Large intestine (tissue), 3 donors: ENCODE measurements around the gene HCRTR1. TPM values are rescaled to one million over a fixed set of nuclear protein-coding genes. Genes with fewer than 3 reads are reported as not detected.
"Not testable (repeated sequence)": the region's sequence is repeated elsewhere in the genome, so short reads cannot be mapped to it uniquely, and the experiment has no call there.

Experiments used
- DNase-seq, 2 donors: peaks; one replicate each; pipeline versions ENCODE4 v3.0.0 to v3.0.0-alpha.2; 2013
- H3K27ac ChIP-seq: one replicate; pipeline ENCODE4 v1.5.1; 2013; ENCODE audit warnings: low read length
- H3K27me3 ChIP-seq: 2 replicates; pipeline ENCODE4 v1.6.1; 2013; ENCODE audit warnings: low read length; ENCODE audit not compliant: control insufficient read depth, insufficient read depth
- H3K36me3 ChIP-seq: 2 replicates; pipeline ENCODE4 v1.6.1; 2013; ENCODE audit warnings: low read length; ENCODE audit not compliant: control insufficient read depth, insufficient read depth
- H3K4me1 ChIP-seq: one replicate; pipeline ENCODE4 v1.6.1; 2013; ENCODE audit warnings: low read length; ENCODE audit not compliant: control insufficient read depth, insufficient read depth
- H3K4me3 ChIP-seq: one replicate; pipeline ENCODE4 v1.5.1; 2013; ENCODE audit warnings: low read length
- H3K9me3 ChIP-seq: one replicate; pipeline ENCODE4 v1.6.1; 2013; ENCODE audit warnings: mild to moderate bottlenecking, low read depth, low read length, moderate library complexity; ENCODE audit not compliant: control insufficient read depth
- WGBS: methylation state at CpG from one replicate; pipeline ENCODE4 v1.1.5; 2013; ENCODE audit warnings: low lambda C conversion rate; ENCODE audit not compliant: insufficient coverage; 5-methylcytosine and 5-hydroxymethylcytosine counted together
- polyA plus RNA-seq: library from polyadenylated mRNA; unstranded; fragments of 120-200 nt; gene quantifications from one replicate; pipeline ENCODE4 v1.2.1, GENCODE V29; 2013

Gene HCRTR1
- polyA plus RNA-seq, 1 donor = 0.81 TPM

- no peak for DNase-seq
- no peaks in the 10 kb centered on the region for H3K27me3 ChIP-seq
- peaks cover 30% of the 10 kb centered on the region for H3K36me3 ChIP-seq
- H3K4me3 ChIP-seq = no peak overlapping the region
- no CpG with 5 or more reads among the region's 16 CpGs for WGBS
- H3K4me1 ChIP-seq = peaks cover 66% of the 10 kb centered on the region
- H3K9me3 ChIP-seq = peaks cover 3% of the 10 kb centered on the region
- peak overlapping the region; percentile 41 for H3K27ac ChIP-seq
These were observed 34.2 kb upstream of the HCRTR1 start for GRCh38 chr1:31583082-31583994.

- H3K4me1 ChIP-seq = peaks cover 66% of the 10 kb centered on the region
These were observed 33.3 kb upstream of the HCRTR1 start for GRCh38 chr1:31583995-31584868.

DNA sequence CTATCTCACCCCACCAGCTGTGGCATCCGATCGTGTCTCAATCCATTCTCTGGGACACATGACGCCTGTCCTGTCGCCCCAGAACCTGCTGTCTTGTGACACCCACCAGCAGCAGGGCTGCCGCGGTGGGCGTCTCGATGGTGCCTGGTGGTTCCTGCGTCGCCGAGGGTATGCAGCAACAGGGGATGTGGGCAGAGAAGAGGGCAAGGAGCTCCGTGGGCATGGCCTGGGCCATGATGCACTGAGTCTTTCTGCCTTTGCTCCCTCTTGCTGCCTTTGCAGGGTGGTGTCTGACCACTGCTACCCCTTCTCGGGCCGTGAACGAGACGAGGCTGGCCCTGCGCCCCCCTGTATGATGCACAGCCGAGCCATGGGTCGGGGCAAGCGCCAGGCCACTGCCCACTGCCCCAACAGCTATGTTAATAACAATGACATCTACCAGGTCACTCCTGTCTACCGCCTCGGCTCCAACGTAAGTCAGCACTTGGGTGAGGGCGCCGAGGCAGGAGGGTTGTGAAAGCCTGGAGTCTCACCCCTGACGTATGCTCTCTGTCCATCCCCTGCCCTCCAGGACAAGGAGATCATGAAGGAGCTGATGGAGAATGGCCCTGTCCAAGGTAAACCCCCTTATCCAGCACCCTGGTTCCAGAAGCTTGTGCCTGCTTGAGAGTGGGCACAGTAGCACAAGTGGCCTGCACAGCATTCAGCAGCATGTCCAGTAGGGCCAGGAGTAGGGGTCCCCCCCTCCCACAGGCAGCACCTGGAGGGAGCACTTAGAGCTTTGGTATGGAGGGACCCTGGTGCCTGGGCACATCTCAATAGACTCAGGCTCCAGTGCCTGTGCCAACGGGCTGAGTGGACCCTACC lies 32.4 kb upstream of the HCRTR1 start:
- Histone ChIP-seq H3K27ac (no peak overlapping the region), H3K4me1 (peaks cover 58% of the 10 kb centered on the region)

More at GRCh38 chr1:31583995-31584868, 33.3 kb upstream of the HCRTR1 start:
- Histone ChIP-seq H3K9me3 (peaks cover 3% of the 10 kb centered on the region), H3K27ac (peak overlapping the region; percentile 47), H3K36me3 (peaks cover 30% of the 10 kb centered on the region), H3K4me3 (no peak overlapping the region), H3K27me3 (peaks cover 3% of the 10 kb centered on the region)
- 40% methylated on average over 1 of the region's 13 CpGs for WGBS
- DNase-seq = peak; percentile 86 to 87

DNA sequence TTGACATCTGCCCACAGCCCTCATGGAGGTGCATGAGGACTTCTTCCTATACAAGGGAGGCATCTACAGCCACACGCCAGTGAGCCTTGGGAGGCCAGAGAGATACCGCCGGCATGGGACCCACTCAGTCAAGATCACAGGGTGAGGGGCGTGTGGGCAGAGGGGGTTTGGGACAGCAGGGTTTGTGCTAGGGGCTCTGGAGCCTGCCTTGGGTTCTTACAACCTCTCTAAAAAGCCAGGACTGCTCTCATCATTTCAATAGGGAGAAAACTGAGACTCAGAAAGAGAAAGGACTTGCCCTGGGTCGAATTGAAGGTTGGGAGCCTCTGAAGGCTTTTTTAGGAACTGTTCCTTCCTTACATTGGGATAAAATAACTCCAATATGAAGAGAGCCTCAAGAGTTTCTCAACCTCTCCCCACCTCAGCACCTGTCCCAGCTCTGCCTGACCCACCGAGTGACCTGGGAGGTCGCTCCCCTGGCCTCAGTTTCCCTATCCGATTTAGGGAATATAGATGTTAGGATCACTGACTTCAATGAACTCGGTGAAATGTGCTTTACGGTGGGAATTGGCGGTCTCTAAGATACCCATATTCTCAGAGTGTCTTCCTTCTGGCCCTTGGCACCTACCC lies 31.6 kb upstream of the HCRTR1 start:
- H3K9me3 ChIP-seq = no peaks in the 10 kb centered on the region
- DNase-seq = no peak
- peaks cover 30% of the 10 kb centered on the region for H3K36me3 ChIP-seq
- H3K27me3 ChIP-seq = peaks cover 3% of the 10 kb centered on the region
- no peak overlapping the region for H3K27ac ChIP-seq
- H3K4me3 ChIP-seq = no peak overlapping the region
- H3K4me1 ChIP-seq = peaks cover 58% of the 10 kb centered on the region
- WGBS = no CpG with 5 or more reads among the region's 11 CpGs

More for the DNA sequence above, 32.4 kb upstream of the HCRTR1 start:
- Histone ChIP-seq H3K4me3 (no peak overlapping the region), H3K9me3 (peaks cover 1% of the 10 kb centered on the region), H3K36me3 (peaks cover 30% of the 10 kb centered on the region), H3K27me3 (peaks cover 3% of the 10 kb centered on the region)
- DNase-seq = no peak
- WGBS = no CpG with 5 or more reads among the region's 27 CpGs

- DNase-seq = no peak
- H3K27me3 ChIP-seq = peaks cover 3% of the 10 kb centered on the region
- peaks cover 30% of the 10 kb centered on the region for H3K36me3 ChIP-seq
- no peak overlapping the region for H3K27ac ChIP-seq
- no peak overlapping the region for H3K4me3 ChIP-seq
- peaks cover 62% of the 10 kb centered on the region for H3K4me1 ChIP-seq
- no CpG with 5 or more reads among the region's 47 CpGs for WGBS
- H3K9me3 ChIP-seq = no peaks in the 10 kb centered on the region
These were observed 30.8 kb upstream of the HCRTR1 start for GRCh38 chr1:31586376-31587327.

DNA sequence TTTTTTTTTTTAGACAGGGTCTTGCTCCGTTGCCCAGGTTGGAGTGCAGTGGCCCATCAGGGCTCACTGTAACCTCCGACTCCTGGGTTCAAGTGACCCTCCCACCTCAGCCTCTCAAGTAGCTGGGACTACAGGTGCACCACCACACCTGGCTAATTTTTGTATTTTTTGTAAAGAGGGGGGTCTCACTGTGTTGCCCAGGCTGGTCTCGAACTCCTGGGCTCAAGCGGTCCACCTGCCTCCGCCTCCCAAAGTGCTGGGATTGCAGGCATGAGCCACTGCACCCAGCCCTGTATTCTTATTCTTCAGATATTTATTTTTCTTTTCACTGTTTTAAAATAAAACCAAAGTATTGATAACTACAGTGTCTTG lies 30.2 kb upstream of the HCRTR1 start:
- not testable (repeated sequence) for DNase-seq
- WGBS = no CpG with 5 or more reads among the region's 5 CpGs
- H3K27ac ChIP-seq = peak overlapping the region; percentile 65

GRCh38 chr1:31587720-31588423 lies 29.6 kb upstream of the HCRTR1 start:
- no peak overlapping the region for H3K4me3 ChIP-seq
- peak overlapping the region; percentile 65 for H3K27ac ChIP-seq
- H3K4me1 ChIP-seq = peaks cover 59% of the 10 kb centered on the region
- WGBS = no CpG with 5 or more reads among the region's 14 CpGs
- DNase-seq = peak; percentile 66 to 74
- H3K27me3 ChIP-seq = peaks cover 3% of the 10 kb centered on the region
- peaks cover 30% of the 10 kb centered on the region for H3K36me3 ChIP-seq
- H3K9me3 ChIP-seq = no peaks in the 10 kb centered on the region

More for the DNA sequence above, 30.2 kb upstream of the HCRTR1 start:
- Histone ChIP-seq H3K4me1 (peaks cover 62% of the 10 kb centered on the region), H3K36me3 (peaks cover 30% of the 10 kb centered on the region)
- H3K27me3 ChIP-seq, H3K4me3 ChIP-seq, H3K9me3 ChIP-seq: not testable (repeated sequence)

DNA sequence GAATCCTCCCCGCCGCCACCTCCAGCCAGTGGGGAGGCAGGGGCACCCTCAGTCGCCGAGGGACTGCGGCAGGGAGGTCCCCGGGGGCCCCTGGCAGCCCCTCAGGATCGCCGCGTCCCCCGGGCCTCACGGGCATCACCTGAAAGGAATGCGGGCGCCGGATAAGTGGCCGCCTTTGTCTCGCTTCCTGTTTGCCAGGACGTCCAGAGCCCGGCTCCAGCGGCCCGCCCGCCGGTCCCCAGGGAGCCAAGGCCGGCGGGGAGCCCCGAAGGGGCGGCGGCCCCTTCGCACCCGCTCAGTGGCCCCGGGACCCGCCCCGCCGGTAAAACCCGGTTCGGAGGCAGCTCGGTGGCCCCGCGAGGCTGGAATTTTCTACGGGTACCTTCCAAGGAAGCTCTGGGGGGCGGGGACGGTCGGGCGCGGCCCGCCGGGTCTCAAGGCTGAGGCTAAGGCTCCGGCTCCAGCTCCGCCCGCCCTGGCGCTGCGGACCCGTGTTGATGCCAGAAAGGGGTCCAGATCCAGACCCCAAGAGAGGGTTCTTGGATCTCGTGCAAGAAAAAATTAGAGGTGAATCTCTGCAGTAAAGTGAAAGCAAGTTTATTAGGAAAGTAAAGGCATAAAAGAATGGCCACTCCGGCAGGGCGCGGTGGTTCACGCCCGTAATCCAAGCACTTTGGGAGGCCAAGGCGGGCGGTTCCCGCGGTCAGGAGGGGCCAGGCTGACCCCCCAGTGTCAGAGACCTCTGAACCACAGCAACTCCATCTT lies 28.6 kb upstream of the HCRTR1 start:
- Histone ChIP-seq H3K4me3 (peak overlapping the region; percentile 35), H3K9me3 (no peaks in the 10 kb centered on the region), H3K4me1 (peaks cover 48% of the 10 kb centered on the region), H3K27ac (peak overlapping the region; percentile 65), H3K36me3 (peaks cover 20% of the 10 kb centered on the region), H3K27me3 (peaks cover 3% of the 10 kb centered on the region)
- DNase-seq = peak; percentile 51 to 81
- WGBS = no CpG with 5 or more reads among the region's 62 CpGs
